GM12878 (cell line): ENCODE measurements around the gene PCSK2. TPM values are rescaled to one million over a fixed set of nuclear protein-coding genes. Genes with fewer than 3 reads are reported as not detected.

Experiments used
- ATAC-seq: fragments of 200-7000 bp; cut with Tn5 transposase; 3 replicates; pipeline ENCODE4 v1.9.1; 2020; ENCODE audit warnings: mild to moderate bottlenecking, moderate library complexity
- BruUV-seq: library from RNA; stranded (reverse); fragments of 400-500 nt; replicated peaks from 2 replicates; lab custom pipeline; 2021; lab: Mats Ljungman, UMichigan
- CTCF ChIA-PET: fragments of 300-600 bp; sonication (Branson Sonifier 250); formaldehyde crosslinking; extraction: SDS; loops from one replicate; lab custom pipeline; 2021; ENCODE audit warnings: inconsistent platforms; lab: Yijun Ruan, JAX
- POLR2A ChIA-PET: fragments of 350-600 bp; formaldehyde crosslinking; extraction: SDS; loops from one replicate; lab custom pipeline; 2021; ENCODE audit warnings: inconsistent platforms; lab: Charles Lee
- RAD21 ChIA-PET: fragments of 300-600 bp; sonication (Branson Sonifier 250); formaldehyde crosslinking; loops from one replicate; lab custom pipeline; 2023; ENCODE audit warnings: antibody characterized with exemption; ENCODE audit not compliant: unreplicated experiment; lab: Charles Lee
- SMC1A ChIA-PET: fragments of 300-600 bp; sonication (Branson Sonifier 250); formaldehyde crosslinking; loops from one replicate; lab custom pipeline; 2023; ENCODE audit not compliant: unreplicated experiment, uncharacterized antibody; lab: Charles Lee
- DNase-seq: peaks from one replicate; pipeline ENCODE4 v3.0.0-alpha.2; 2011; ENCODE audit warnings: low read depth, low spot score
- FAIRE-seq: peaks from 3 replicates; lab custom pipeline; 2011; peaks lifted over from hg19 to GRCh38; lab: Jason Lieb, UNC
- H2AFZ ChIP-seq: 2 replicates; pipeline ENCODE4 v1.6.0; 2011; ENCODE audit warnings: low read depth, low read length, control low read depth; ENCODE audit not compliant: control insufficient read depth
- H3K27ac ChIP-seq: 2 replicates; pipeline ENCODE4 v1.5.1; 2011; ENCODE audit warnings: control low read depth; ENCODE audit not compliant: control insufficient read depth, insufficient read depth
- H3K27me3 ChIP-seq, 2 experiments: replicated peaks in 1 of 2; 2 replicates each; pipeline versions ENCODE4 v1.6.0 to v1.6.1; 2011; ENCODE audit warnings: low read length in 1 of 2; ENCODE audit not compliant: control insufficient read depth in 2 of 2, insufficient read depth in 2 of 2
- H3K36me3 ChIP-seq, 2 experiments: 2 replicates each; pipeline ENCODE4 v1.5.1; 2011; ENCODE audit warnings: low read length in 1 of 2; ENCODE audit not compliant: control insufficient read depth in 2 of 2, insufficient read depth in 2 of 2
- H3K4me1 ChIP-seq: 2 replicates; pipeline ENCODE4 v1.6.1; 2011; ENCODE audit warnings: mild to moderate bottlenecking, low read length, moderate library complexity, mixed read lengths; ENCODE audit not compliant: control insufficient read depth, insufficient read depth
- H3K4me2 ChIP-seq: 2 replicates; pipeline ENCODE4 v1.6.0; 2011; ENCODE audit warnings: control low read depth; ENCODE audit not compliant: control insufficient read depth, insufficient read depth
- H3K4me3 ChIP-seq: fragments of 200-600 bp; sonication (generic); 2 replicates; pipeline ENCODE4 v1.5.1; 2016
- H3K79me2 ChIP-seq: 2 replicates; pipeline ENCODE4 v1.6.0; 2011; ENCODE audit warnings: low read length; ENCODE audit not compliant: control insufficient read depth, insufficient read depth
- H3K9ac ChIP-seq: 2 replicates; pipeline ENCODE4 v1.8.0; 2011; ENCODE audit warnings: low read length, control low read depth, mixed read lengths; ENCODE audit not compliant: control insufficient read depth, insufficient read depth
- H3K9me3 ChIP-seq: replicated peaks from 3 replicates; pipeline ENCODE4 v1.5.1; 2011; ENCODE audit warnings: mild to moderate bottlenecking, low read length; ENCODE audit not compliant: control insufficient read depth, insufficient read depth
- H4K20me1 ChIP-seq: 2 replicates; pipeline ENCODE4 v1.6.0; 2011; ENCODE audit not compliant: control insufficient read depth, insufficient read depth
- CREB1 ChIP-seq: IDR thresholded peaks from 2 replicates; pipeline ENCODE4 v1.6.1; 2012; ENCODE audit warnings: low read depth, mild to moderate bottlenecking, inconsistent platforms
- ETV6 ChIP-seq, 2 experiments: fragments of 450-650 bp in 1 of 2; IDR thresholded peaks in 1 of 2; conservative IDR thresholded peaks in 1 of 2; 2 replicates each; pipeline ENCODE4 v1.6.1; 2014; ENCODE audit warnings: antibody characterized with exemption in 1 of 2, borderline replicate concordance in 1 of 2, low read depth in 1 of 2, mild to moderate bottlenecking in 1 of 2, moderate library complexity in 1 of 2
- FOXM1 ChIP-seq: IDR thresholded peaks from 2 replicates; pipeline ENCODE4 v1.6.1; 2012; ENCODE audit warnings: low read depth, mild to moderate bottlenecking, inconsistent platforms, low read length, moderate library complexity
- HDAC2 ChIP-seq: fragments of 200-600 bp; sonication (generic); IDR thresholded peaks from 2 replicates; pipeline ENCODE4 v1.6.1; 2017
- IRF4 ChIP-seq: IDR thresholded peaks from 2 replicates; pipeline ENCODE4 v1.6.1; 2011; ENCODE audit warnings: low read depth, low read length
- JUNB ChIP-seq: IDR thresholded peaks from 2 replicates; pipeline ENCODE4 v1.6.1; 2016; ENCODE audit warnings: antibody characterized with exemption, mild to moderate bottlenecking
- MEF2B ChIP-seq: fragments of 450-650 bp; IDR thresholded peaks from 2 replicates; pipeline ENCODE4 v1.6.1; 2018; ENCODE audit warnings: mild to moderate bottlenecking, moderate library complexity; ENCODE audit not compliant: partially characterized antibody, poor library complexity, severe bottlenecking
- NR2F1 ChIP-seq: fragments of 450-650 bp; conservative IDR thresholded peaks from 2 replicates; pipeline ENCODE4 v1.6.1; 2017; ENCODE audit warnings: mild to moderate bottlenecking
- PAX5 ChIP-seq: IDR thresholded peaks from 2 replicates; pipeline ENCODE4 v1.6.1; 2011; ENCODE audit warnings: low read depth, low read length, borderline replicate concordance
- POLR2A ChIP-seq: IDR thresholded peaks from 2 replicates; pipeline ENCODE4 v1.6.1; 2011; ENCODE audit warnings: low read depth, mild to moderate bottlenecking, low read length
- RUNX3 ChIP-seq: IDR thresholded peaks from 2 replicates; pipeline ENCODE4 v1.6.1; 2012; ENCODE audit warnings: low read length, inconsistent platforms
- SMARCA5 ChIP-seq: fragments of 450-650 bp; IDR thresholded peaks from 2 replicates; pipeline ENCODE4 v1.6.1; 2017; ENCODE audit warnings: mild to moderate bottlenecking
- WRNIP1 ChIP-seq: IDR thresholded peaks from 2 replicates; pipeline ENCODE4 v1.6.1; 2011; ENCODE audit warnings: low read depth, low read length, improper control_type of control experiment, borderline replicate concordance
- ZNF217 ChIP-seq: fragments of 450-650 bp; IDR thresholded peaks from 2 replicates; pipeline ENCODE4 v1.6.1; 2017; ENCODE audit warnings: antibody characterized with exemption, mild to moderate bottlenecking
- WGBS: methylation state at CpG from one replicate; pipeline ENCODE4 v1.1.6; 2016; ENCODE audit warnings: low lambda C conversion rate; ENCODE audit not compliant: insufficient replicate concordance, insufficient coverage; ENCODE audit errors: missing lambda C conversion rate; 5-methylcytosine and 5-hydroxymethylcytosine counted together
- in situ Hi-C: fragments of 300-500 bp; cut with MboI; formaldehyde crosslinking; loops from 9 replicates; pipeline ENCODE4 v1.14.3; 2018; ENCODE audit warnings: mixed read lengths
- intact Hi-C: fragments of 100-400 bp; cut with micrococcal nuclease; formaldehyde crosslinking; loops from one replicate; pipeline ENCODE4 v1.14.2; 2022; ENCODE audit not compliant: unreplicated experiment
- polyA plus RNA-seq, 11 experiments: library from polyadenylated mRNA; depleted of rRNA in 4 of 11; unstranded in 6 of 11; stranded (reverse) in 5 of 11; fragments of >200 nt; fragmentation: Nextera tagmentation in 4 of 11; fragmentation: Illumina TruSeq in 1 of 11; extraction: Ambion mirVana in 4 of 11; extraction: Trizol in 1 of 11; gene quantifications; 1 replicate in 1 of 11; 2 replicates in 10 of 11; pipeline versions ENCODE4 v1.2.1 to v1.2.3, GENCODE V29; 2011 to 2016; ENCODE audit warnings: inconsistent platforms in 2 of 11, missing spikeins in 2 of 11, low read depth in 1 of 11
- total RNA-seq, 4 experiments: library from RNA; depleted of rRNA in 3 of 4; stranded (reverse); fragments of >200 nt in 3 of 4; fragmentation: Illumina TruSeq in 1 of 4; extraction: Trizol in 1 of 4; gene quantifications; 2 replicates each; pipeline versions ENCODE4 v1.2.1 to v1.2.3, GENCODE V29; 2013 to 2021
- TF ChIP-seq, protein P1 (sequence below): fragments of 450-650 bp; formaldehyde crosslinking; IDR thresholded peaks from 2 replicates; pipeline ENCODE4 v1.4.0; 2020; ENCODE audit warnings: mild to moderate bottlenecking, moderate library complexity

The PCSK2 gene
- total and polyA plus RNA-seq, 10 of the 15 experiments (the other 5 are each of a cell fraction or from before 2014, with no cell fraction given): not detected

DNA sequence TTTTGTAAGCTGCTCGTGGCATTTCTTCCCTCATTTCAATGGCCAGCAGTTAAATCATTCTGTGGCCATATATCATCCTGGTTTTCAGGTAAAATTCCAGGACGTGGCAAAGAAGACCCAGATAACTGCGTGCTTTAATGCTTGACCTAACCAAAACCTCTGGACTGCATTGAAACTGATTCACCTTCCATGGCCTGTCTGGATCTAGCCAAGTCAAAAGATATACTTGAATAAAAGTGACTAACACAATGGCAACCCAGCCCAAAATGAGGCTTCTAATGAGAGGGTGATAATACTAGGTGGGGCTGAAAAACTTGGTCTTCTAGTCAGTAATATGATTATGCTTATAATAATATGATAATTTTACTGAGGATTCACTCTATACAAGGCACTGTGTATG lies 16.5 kb upstream of the PCSK2 start (continued):
- TF ChIP-seq MEF2B (no peak), NR2F1 (no peak)

DNA sequence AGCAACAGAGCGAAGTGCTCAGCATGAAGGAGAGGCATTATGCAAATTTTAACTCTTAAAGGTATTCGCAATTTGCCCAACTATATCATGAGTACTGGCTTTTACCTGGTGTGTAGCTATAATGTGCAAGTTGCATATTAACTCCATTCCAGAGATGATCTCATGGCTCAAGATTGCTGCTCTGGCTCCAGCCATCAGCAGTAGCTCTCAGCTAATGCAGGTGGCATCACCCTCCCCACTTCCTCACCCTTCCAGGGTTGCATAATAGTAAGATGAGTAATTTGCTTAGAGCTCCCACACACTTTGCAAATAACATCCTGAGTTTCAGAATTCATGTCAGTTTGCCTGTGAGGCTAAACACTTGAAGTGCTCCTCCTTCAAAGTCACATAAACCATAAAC lies 15.9 kb upstream of the PCSK2 start:
- FAIRE-seq: no peak
- Histone ChIP-seq H3K4me1 (no peaks in the 10 kb centered on the region), H3K4me2 (no peak overlapping the region), H4K20me1 (no peaks in the 10 kb centered on the region), H3K9me3 (no peaks in the 10 kb centered on the region), H3K4me3 (no peak overlapping the region), H2AFZ (no peak overlapping the region), H3K27me3 (no peaks in the 10 kb centered on the region), H3K36me3 (no peaks in the 10 kb centered on the region), H3K79me2 (no peaks in the 10 kb centered on the region), H3K27ac (no peak overlapping the region), H3K9ac (no peak overlapping the region)
- BruUV-seq: no TSS peak
- ChIA-PET RAD21 (no interaction called here), POLR2A (no interaction called here), SMC1A (interaction anchor here (0.5 kb wide), 1 partner anchor 961 kb away, joined by 3 read pairs; no protein-coding TSS in a partner anchor), CTCF (no interaction called here)
- intact Hi-C loops (no loop called here), in situ Hi-C loops (no loop called here)
- no peak for DNase-seq
- no peak for ATAC-seq
- 31% methylated on average over 2 of the region's 2 CpGs for WGBS
- TF ChIP-seq POLR2A: no peak
- no peak for TF ChIP-seq HDAC2
- no peak for TF ChIP-seq FOXM1
- TF ChIP-seq MEF2B: no peak
- TF ChIP-seq SMARCA5: no peak
- no peak for TF ChIP-seq PAX5
- TF ChIP-seq ZNF217: no peak
- TF ChIP-seq, protein P1, sequence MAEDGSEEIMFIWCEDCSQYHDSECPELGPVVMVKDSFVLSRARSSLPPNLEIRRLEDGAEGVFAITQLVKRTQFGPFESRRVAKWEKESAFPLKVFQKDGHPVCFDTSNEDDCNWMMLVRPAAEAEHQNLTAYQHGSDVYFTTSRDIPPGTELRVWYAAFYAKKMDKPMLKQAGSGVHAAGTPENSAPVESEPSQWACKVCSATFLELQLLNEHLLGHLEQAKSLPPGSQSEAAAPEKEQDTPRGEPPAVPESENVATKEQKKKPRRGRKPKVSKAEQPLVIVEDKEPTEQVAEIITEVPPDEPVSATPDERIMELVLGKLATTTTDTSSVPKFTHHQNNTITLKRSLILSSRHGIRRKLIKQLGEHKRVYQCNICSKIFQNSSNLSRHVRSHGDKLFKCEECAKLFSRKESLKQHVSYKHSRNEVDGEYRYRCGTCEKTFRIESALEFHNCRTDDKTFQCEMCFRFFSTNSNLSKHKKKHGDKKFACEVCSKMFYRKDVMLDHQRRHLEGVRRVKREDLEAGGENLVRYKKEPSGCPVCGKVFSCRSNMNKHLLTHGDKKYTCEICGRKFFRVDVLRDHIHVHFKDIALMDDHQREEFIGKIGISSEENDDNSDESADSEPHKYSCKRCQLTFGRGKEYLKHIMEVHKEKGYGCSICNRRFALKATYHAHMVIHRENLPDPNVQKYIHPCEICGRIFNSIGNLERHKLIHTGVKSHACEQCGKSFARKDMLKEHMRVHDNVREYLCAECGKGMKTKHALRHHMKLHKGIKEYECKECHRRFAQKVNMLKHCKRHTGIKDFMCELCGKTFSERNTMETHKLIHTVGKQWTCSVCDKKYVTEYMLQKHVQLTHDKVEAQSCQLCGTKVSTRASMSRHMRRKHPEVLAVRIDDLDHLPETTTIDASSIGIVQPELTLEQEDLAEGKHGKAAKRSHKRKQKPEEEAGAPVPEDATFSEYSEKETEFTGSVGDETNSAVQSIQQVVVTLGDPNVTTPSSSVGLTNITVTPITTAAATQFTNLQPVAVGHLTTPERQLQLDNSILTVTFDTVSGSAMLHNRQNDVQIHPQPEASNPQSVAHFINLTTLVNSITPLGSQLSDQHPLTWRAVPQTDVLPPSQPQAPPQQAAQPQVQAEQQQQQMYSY: no peak
- no peak for TF ChIP-seq WRNIP1
- no peak for TF ChIP-seq IRF4
- TF ChIP-seq JUNB: no peak
- no peak for TF ChIP-seq RUNX3
- no peak for TF ChIP-seq CREB1
- no peak for TF ChIP-seq ETV6 (conservative IDR thresholded peaks at IDR 0.05 in 1 of 2, IDR thresholded peaks at IDR 0.05 in 1 of 2; ENCODE audit: borderline replicate concordance in 1 of 2, low read depth in 1 of 2)
